Muscle of back (tissue), 11 donors: ENCODE measurements around the gene MYH9. TPM values are rescaled to one million over a fixed set of nuclear protein-coding genes. Genes with fewer than 3 reads are reported as not detected.

Experiments
- DNase-seq, 3 donors: peaks; one replicate each; pipeline versions ENCODE4 v3.0.0 to v3.0.0-alpha.2; 2013
- polyA plus RNA-seq, 10 donors: library from polyadenylated mRNA; unstranded; fragments of 120-200 nt; gene quantifications; one replicate each; pipeline ENCODE4 v1.2.1, GENCODE V29; 2013; ENCODE audit not compliant: insufficient read length in 10 of 10

The MYH9 gene
- polyA plus RNA-seq, 10 donors, result 89.8 to 154 (median 103) TPM

DNA sequence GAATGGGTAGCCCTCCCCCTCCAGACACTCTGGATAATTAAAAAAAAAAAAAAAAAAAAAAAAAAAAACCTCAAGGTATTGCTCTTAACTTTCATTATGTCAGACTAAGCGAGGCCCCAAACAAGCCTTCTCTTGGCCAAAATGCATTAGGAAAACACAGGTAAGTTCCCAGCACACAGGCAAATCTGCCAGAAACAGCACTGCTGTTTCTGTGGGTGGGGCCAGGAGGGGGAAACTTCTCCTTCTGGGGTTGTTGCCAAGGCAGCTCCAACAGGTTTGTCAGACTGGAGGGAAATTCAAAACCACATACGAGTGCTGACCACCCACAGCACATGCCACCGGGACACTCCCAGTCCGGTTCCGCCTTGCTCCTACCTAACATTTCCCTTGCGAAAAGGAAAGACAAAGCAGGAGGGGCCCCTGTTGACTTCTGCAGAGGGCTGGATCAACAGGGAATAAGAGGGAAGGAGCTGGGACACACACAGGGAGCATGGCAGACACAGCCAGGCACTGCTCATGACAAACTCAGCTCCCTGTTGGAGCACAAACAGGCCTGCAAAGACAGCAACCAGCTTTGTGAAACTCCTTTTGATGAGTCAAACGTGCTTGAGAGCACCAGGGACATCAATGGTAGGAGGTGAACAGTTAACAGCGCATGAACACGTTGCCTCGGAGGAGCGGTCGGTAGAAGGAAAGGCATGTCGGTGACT, 55.0 kb downstream of the MYH9 start:
- DNase-seq, result peak in 1 of 3 donors; percentile 52

DNA sequence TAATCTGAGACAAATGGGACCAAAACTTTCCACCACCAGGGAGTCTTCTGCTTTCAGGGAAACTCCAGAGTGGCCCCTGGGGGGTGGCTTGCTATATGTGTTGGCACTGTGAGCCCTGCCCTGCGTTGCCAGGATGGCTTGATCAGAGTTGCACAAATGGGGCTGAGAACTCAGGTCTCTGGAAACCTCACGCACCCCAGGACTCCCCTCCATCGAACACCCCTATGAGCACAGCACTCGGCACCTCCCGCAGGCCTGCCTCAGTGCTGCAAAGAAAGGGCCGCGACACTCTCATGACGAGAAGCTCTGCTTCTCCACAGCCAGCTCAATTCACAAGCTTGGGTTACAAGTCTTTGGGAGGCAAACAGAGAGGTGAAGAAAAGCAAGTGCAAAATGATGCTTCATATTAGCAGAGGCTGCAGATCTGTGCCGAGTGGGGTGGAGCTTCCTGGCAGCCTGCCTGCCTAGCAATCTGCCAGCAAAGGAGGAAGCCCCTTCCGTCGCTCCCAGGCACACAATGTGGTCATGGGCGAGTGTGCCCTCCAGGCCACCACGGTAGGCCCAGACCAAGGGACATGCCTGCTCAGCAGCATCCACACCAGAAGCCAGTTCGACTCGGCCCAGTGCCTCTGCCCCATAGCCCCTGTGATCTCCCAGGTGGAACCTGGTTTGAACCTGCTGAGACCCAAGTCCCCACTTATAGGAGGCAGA, 55.7 kb downstream of the MYH9 start:
- DNase-seq, result peak in 2 of 3 donors; percentile 74 to 86

DNA sequence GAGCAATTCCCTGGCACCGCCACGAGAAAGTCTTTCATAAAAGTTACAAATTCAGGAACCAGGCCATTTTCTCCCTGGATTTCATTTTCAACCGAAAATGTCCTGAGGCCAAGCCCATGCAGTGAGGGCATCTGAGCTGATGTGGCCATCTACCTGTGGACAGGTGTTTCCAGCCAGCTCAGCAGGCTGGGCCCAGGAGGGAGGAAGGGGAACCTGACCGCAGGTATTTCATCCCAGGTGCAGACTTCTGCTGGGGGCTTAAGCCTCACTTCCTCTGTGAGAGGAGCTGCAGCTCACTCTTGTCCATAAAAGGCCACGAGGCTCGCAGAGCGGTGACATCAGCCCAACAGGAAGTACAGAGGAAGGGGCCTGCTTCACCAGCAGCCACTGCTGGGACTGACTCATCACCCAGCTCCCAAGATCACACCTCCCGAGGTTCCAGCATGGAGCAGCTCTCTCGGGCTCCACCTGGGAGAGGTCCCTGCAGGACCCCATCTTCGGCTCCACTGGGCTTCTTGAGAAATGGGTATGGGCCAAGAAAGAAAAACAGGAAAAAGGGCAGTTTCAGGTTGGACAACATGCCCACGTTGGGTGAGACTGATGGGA, 56.4 kb downstream of the MYH9 start:
- peak in 2 of 3 donors; percentile 70 to 91 for DNase-seq

DNA sequence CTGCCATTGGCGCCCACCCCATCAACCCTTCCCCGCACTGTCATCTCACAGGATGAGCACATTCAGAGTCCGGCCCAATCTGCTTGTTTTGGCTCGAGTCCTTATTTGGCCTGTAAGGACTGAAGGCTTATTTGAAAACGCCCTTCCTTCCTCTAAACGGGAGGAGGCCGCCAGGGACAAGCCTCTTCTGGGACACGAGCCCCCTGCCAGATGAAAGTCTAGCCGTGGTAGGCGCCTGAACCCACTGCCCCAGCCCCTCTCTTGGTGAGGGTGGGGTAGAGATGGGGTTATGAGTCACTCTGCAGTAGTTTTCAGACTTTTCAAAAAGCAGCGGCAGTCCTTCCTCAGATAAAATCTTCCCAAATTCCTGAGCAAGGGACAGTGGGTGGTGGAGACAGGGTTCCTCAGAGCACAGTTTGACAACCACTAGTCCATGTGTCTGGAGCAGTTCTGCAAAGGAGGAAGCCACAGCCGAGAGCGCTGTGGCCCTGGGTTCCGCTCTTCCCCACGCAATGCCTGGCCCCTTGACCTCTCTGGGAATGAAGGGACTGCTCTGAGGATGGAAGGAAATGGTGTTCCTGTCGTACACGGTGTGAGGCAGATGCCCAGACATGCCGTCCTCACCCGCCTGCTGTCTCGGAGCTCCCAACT, 57.0 kb downstream of the MYH9 start:
- DNase-seq, result peak in 1 of 3 donors; percentile 61

DNA sequence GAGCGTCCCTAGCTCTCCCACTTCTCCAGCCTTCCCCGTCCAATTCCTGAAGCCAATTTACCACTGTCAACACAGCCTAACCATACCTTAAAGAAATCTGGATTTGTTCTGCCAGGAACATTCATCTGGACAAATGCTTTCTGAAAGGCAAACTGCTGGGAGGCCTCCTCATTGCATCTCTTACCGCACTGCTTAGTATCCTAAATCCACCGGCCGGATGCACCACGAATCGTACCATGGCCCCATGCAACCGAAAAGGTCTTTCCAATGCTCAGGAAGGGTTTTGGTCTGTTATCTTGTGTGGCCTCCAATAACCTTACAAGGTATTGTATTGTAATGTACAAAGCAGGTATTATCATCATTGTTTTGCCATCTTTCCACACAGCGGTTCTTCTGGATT, 57.6 kb downstream of the MYH9 start:
- peak in 1 of 3 donors; percentile 37 for DNase-seq

DNA sequence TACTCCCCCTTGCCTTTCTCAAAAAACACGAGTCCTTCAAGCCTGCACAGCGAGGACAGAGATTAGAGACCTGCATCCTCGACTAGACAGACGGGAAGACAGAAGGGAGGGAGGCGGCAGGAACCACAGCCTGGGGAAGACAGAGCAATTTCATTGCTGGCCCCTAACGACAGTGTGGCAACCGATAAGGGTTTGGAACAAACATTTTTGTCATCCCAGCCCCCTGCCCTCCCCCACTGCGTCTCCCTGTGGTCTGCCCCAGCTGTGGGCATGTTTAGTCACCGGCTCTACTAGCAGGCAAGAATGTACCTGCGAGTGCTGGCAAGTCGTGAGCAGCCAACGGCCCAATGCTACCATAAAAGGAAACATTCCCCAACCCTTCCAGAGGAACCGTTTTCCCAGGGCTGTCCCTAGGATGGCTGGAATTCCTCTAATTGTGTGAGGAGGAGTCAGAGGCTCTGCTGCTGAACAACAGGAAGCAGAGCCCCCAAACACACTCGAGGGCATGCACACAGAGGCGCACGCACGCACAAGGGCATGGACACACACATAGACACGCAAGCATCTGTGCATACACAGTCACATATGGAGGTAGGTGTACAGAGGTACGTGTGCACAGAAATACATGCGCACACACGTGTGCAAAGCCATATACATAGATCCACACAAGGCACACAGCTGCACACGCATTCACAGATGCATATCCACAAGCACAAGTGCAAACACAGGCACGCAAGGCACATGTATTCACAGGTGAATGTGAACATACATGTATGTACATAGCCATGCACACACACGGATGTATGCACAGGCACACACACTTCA, 58.3 kb downstream of the MYH9 start:
- DNase-seq, result peak in 2 of 3 donors; percentile 61 to 97

DNA sequence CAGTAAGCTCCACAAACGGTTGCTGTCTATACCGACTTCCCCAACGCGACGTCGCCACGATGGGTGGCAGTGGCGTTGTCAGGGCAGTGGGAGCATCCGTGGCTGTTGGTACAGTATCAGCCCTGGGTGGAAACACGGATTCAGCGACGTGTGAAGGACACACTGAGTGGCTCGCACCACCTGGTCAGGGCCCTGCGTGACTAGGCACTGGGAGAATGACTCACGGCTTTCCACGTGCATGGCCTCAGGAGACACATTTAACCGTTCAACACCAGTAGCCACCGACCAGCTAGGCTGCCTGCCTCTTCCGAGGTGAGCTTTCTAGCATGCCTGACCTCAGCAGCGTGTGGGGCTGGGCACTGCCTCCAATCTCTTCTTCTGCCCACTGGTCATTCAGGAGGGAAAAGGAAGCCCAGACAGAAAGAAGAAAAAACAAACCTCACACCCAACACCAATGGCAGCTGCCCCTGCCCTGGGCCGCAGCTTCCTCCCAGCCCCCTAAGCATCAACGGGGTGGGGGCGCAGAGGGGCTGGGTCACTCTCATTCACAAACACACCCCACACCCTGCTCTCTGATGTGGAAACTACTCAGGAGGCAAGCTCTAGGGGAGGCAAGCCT, 59.0 kb downstream of the MYH9 start:
- peak in 1 of 3 donors; percentile 54 for DNase-seq

DNA sequence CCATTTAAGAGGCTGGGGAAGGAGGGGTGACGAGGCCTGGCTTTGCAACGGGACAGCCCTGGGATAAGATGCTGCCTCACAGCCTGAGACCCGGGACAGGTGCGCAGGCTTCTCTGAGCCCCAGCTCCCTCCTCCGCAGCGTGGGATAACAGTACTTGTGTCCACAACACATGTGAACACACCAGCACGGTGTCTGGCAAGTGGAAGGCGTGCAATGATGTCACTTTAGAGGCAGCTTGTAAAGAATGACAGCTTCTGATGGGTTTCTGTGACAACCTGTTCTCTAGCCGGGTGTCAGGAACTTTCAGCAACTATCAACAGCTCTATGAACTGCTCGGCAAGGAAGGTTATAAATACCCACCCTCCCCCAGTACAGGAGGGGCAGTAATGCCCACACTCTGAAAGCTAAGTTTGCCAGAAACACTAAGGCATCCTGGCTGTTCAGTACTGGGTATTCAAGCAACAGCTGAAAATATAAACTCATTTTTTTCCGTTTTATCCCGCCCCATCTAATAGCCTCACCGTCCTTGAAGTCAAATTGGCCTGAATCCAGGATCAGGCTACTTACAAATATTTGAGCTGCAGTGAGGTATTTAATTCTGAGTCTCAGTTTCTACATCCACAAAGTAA, 59.7 kb downstream of the MYH9 start:
- DNase-seq, result peak in 1 of 3 donors; percentile 57

DNA sequence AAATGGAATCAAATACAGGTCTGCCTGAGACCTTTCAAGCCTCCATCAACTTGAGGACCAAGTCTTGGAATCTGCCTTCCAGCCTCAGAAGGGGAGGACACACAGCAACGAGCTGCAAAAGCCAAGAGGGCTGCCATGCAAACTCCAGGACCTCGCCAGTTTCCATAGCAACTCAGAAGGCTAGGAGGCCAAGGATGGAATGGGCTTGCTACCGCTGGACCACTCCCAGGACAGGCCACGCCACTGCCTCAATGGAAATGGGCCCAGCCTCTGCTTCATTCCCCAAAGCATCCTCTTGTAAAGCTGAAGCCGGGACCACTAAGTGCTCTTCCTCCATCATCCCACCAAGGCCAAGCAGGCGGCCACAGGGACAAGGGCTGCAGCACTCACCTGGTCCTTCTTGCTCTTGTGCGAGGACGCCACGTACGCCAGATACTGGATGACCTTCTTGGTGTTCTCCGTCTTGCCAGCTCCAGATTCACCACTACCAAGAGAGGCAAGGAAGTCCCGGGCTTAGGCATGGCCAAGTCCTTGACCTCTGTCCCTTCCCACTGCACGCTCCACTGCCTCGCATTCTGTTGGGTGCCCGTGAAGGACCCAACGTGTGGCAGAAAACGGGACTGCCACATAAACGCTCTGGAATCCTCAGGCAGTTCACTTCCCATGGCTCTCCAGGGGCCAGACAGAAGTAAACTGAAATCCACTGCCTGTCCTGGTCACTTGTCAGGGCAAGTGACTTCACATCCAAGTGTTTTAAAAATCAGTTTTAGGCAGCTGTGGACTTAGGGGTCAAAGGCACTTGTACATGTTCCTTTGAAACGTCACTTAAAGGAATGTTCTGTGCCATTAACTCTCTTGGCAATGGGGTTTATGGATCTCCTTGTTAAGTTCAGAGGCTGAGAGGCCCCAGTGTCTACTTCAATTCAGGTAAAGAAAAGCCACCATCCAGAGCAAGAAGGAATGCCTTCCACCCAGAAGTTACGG, 61.3 kb downstream of the MYH9 start:
- DNase-seq, result no peak

DNA sequence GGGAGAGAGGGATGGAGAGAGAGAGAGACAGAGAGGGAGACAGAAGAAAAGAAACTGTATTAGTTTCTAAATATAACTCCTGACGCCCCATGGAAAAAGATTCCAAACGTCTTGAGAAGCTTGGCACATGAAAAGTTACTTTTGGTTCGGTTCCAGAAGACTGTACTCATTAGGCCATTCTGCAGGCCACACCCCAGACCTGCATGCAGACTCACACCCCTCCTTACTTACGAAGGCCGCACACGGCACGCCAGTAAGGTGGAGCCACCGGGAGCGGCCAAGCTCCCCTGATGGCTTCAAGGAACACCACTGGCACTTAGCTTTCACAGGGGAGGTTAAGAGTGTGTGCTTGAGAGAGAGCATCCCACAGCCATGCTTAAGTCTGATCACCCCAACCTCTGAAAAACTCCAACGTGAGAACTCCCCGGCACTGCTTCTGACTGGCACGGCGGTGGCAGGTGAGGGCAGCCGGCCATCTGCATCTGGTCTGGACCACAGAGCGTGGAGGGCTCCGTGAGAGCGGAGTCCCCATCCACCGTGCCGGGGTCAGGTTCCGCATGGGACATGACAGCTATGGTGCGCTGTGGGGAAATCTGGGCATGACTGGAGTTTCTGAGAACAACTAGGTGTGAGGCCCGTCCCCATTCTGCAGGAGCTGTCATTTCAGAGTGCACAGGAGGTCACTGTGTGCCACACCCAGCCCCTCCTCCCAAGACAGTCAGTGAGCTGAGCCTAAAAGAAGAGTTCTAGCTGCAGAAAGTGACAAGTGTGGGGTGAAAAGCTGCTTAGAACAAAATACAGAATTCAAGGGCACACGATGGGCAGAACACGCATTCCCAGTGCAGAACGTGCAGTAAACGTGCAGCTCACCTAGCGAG, 62.4 kb downstream of the MYH9 start:
- peak; percentile 67 to 77 (median 69) for DNase-seq

DNA sequence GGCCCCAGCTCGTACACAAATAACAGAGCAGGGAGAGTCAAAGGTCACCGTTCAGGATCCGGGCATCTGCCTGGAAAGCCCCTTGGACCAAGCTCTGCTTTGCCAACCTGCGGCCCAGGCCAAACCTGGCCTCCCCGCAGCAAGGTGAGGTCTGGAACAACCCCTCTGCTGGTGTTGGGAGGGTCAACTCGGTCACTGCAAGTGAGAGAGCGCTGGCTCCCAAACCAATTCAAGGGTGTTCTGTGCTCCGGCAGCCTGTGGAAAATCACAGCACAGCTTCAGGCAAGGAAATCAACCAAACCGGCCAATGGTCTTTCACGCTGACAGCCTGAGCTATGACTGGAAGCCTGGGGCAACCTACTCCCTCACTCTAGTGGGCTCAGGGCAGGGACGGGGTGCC, 63.4 kb downstream of the MYH9 start:
- DNase-seq, result no peak

DNA sequence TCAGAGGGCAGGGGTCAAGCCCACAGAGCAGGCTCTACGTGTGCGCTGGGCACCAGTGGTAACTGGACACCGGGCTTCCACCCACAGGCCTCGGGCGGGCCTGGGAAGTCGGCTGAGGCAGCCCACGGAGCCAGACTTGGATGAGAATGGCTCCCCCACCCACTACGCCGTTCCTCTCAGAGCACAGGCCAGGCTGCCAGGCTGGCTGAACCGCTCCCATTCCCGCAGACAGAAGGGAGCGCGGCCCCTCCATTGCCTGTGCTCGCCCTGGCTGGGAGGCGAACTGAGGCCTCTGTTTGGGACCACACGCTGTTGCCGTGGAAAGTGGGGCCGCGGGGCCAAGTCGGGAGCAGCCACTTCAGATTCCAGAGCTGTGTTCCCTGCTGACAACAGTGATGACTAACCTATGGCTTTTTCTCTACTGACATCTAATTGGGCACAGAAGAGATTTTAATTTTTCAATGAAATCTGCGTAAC, 63.9 kb downstream of the MYH9 start:
- DNase-seq, result peak in 2 of 3 donors; percentile 70 to 79

DNA sequence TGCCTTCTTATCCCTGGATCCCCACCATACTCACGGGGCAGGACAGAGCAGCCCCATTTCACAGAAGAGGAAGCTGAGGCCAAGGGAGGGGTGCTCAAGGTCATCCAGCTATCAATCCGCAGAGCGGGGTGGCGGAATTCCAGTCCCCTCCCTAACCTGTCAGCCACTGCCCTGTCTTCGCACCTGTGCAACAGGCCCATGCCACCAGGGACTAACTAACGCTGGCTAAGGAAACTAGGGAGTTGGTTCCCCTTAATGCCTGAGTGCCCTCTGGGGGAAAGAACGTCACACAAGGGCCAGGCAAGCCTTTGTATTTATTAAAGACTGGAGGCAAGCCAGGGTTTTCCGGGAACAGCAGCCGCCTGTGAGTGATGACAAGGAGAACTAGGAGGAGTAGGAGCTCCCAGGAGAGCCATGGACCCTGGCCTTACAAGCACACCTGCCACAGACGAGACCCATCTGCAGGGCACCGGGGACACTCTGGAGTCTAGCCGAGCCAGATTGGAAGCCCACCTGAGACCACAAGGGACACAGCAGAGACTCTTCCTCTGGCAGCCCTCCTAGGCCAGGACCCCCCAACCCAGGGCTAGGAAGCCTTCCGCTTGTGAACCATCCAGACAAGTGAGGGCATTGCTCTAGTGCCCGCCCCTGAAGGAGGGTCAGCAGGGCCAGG, 64.4 kb downstream of the MYH9 start:
- peak in 1 of 3 donors; percentile 56 for DNase-seq

DNA sequence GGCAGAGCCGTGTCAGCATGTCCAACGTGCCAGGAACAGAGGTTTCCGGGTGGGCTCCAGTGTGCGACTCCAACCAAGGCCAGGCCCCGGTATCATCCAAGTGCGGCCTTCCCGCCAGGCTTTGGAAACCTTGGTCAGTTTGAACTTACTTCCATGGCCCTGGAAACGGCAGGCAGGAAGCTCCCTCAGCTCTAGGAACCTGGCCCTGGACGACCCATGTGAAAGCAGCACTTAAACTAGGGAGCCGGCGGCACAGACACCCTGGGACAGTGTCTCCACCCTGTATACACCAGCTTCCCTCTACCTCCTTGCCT, 65.2 kb downstream of the MYH9 start:
- DNase-seq, result no peak

DNA sequence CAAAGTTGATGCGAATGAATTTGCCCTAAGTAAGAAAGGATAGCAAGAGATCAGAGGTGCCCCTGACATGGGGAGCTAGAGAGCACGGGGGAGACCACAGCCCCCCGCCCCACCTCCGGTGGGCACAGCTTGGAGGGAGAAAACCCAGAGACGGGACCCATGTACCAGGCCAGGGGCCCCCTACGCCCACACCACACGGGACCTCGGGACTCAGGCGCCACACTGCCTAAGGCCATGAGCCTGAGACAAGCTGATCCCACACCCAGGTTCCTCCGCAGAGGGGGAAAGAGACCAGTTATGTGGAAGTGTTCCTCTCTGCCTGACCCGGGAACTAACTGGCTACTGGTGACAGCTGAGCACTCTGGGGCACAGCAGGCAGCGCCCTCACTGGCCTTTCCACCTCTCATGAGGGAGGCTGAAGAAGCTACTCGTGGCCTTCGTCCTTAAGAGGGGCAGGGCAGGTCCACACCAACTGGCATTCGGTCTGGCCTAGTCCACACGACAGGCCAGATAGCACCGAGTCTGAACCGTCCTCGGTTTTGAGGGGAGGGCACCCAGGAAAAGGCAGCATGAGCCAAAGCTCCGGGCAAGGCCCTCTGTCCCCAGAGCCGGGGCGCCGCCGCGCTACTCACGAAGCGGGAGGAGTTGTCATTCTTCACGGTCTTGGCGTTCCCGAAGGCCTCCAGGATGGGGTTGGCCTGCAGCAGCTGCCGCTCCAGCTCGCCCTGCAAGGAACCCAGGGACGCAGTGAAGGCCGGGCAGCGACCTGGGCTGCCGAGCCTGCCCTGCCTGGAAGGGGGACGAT, 65.8 kb downstream of the MYH9 start:
- no peak for DNase-seq

DNA sequence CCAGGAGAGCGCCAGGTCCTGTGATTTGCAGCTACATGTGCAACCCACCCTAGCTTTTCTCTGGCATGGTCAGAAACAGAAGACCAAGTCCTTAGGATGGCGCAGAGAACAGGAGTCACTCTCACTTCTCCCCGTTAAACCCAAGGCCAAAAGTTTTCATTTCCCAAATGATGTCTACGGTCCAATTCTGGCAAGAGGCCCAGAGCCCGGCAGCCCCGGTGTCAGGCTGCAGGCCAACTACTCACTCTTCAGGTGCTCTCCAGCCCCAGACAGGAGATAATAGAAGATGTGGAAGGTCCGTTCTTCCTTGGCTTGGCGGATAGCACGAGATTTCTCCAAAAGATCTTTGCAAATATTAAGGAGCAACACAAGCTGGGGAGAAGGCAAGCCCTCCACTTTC, 67.2 kb downstream of the MYH9 start:
- no peak for DNase-seq
